CD4-positive, alpha-beta T cell treated with Interferon gamma for 1 hour (primary cell): ENCODE measurements around the gene MRPL4.
"Not testable (repeated sequence)": the region's sequence is repeated elsewhere in the genome, so short reads cannot be mapped to it uniquely, and the experiment has no call there.

Experiments used
- DNase-seq: peaks from one replicate; pipeline ENCODE4 v3.0.0-alpha.2; 2020

The MRPL4 gene

DNA sequence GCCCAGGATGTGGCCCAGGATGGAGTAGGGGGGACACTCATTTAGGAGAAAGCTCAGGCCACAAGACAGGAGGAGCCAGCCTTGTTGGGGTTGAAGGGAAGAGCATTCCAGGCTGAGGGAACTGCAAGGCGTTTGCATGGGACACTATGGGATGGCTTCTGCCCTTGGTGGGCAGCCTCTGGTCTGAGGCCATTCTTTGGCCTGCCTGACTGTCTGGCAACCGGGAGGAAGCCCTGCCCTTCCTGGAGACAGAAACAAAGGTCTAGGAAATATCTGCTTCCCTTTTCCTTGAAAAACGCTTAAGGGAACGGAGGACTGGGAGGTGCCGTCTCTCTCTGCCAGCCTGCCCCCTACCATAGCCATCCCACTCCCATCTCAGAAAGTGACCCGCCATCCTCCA, 16.1 kb downstream of the MRPL4 start:
- DNase-seq = no peak

DNA sequence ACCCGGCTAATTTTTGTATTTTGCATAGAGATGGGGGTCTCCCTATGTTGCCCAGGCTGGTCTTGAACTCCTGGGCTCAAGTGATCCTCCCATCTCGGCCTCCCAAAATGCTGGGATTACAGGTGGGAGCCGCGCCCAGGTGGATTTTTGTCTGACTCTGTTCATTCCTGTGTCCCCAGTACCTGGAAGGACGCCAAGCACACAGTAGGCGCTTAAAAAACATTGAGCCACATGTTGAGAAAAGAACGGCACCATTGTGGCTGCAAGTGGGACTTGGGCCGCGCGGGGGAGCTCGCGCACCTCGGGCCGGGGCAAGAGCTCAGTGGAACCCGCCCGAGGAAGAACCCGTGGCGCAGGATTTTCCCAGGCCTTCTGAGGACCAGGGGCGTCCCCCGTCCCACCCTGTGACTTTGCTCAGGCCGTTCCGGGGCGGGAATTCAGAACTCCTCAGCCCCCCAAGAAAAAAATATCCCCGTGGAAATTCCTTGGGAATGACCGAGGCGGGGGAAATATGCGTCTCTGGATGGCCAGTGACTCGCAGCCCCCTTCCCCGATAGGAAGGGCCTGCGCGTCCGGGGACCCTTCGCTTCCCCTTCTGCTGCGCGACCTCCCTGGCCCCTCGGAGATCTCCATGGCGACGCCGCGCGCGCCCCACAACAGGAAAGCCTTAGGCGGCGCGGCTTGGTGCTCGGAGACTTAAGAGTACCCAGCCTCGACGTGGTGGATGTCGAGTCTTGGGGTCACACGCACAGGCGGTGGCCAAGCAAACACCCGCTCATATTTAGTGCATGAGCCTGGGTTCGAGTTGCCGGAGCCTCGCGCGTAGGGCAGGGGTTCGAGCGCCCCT, 17.5 kb downstream of the MRPL4 start:
- peak; percentile 87 for DNase-seq

- peak; percentile 88 for DNase-seq
These were observed 18.2 kb downstream of the MRPL4 start for GRCh38 chr19:10270180-10270615.

GRCh38 chr19:10270616-10271394, 18.8 kb downstream of the MRPL4 start, which contains the start of gene ICAM1:
Gene ICAM1, plus strand, starts transcription at chr19:10271120. Its CDS starts 40 bp downstream, at chr19:10271160.
- peak; percentile 91 for DNase-seq

- DNase-seq = peak; percentile 80
These were observed 19.6 kb downstream of the MRPL4 start for GRCh38 chr19:10271543-10272086.

- DNase-seq = no peak
These were observed 22.6 kb downstream of the MRPL4 start for GRCh38 chr19:10274589-10274988.

- DNase-seq = no peak
These were observed 26.0 kb downstream of the MRPL4 start for GRCh38 chr19:10277795-10278589.

DNA sequence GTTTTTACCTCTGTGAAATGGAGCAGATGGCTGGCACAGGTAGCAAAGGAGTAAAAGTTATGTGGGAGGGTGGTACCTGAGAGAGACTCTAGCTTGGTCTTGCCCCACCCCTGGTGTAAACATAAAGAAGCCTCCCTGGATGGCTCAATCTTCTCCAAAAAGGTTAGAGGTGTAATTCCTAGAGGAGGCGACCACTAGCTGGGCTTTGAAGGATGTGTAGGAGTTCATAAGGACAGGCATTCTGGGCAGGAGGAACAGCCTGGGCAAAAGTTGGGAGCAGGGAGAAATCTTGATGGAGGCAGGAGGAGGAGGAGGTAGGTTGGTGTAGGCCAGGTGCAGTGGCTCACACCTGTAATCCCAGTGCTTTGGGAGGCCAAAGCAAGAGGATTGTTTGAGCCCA, 26.9 kb downstream of the MRPL4 start:
- no peak for DNase-seq

GRCh38 chr19:10279737-10280442, 27.9 kb downstream of the MRPL4 start:
- DNase-seq = no peak

DNA sequence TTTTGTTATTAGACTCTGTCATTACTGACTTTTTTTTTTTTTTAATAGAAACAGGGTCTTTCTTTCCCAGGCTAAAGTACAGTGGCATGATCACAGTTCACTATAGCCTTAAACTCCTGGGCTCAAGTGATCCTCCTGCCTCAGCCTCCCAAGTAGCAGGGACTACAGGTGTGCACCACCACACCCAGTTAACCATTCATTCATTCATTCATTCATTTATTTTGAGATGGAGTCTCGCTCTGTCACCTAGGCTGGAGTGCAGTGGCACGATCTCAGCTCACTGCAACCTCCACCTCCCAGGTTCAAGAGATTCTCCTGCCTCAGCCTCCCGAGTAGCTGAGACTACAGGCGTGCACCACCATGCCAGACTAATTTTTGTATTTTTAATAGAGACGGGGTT, 30.0 kb downstream of the MRPL4 start:
- DNase-seq = not testable (repeated sequence)

- DNase-seq = no peak
These were observed 31.5 kb downstream of the MRPL4 start for GRCh38 chr19:10283301-10284064.

DNA sequence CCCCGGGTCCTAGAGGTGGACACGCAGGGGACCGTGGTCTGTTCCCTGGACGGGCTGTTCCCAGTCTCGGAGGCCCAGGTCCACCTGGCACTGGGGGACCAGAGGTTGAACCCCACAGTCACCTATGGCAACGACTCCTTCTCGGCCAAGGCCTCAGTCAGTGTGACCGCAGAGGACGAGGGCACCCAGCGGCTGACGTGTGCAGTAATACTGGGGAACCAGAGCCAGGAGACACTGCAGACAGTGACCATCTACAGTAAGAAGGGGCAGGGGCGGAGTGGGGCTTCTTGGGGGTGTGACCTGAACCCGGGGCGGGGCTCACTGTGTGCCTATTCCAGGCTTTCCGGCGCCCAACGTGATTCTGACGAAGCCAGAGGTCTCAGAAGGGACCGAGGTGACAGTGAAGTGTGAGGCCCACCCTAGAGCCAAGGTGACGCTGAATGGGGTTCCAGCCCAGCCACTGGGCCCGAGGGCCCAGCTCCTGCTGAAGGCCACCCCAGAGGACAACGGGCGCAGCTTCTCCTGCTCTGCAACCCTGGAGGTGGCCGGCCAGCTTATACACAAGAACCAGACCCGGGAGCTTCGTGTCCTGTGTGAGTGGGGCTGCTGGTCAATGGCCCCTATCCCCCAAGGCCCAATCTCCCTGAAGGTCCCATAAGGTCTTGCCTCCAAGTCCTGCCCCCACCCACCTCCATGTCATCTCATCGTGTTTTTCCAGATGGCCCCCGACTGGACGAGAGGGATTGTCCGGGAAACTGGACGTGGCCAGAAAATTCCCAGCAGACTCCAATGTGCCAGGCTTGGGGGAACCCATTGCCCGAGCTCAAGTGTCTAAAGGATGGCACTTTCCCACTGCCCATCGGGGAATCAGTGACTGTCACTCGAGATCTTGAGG, 32.3 kb downstream of the MRPL4 start:
- no peak for DNase-seq

DNA sequence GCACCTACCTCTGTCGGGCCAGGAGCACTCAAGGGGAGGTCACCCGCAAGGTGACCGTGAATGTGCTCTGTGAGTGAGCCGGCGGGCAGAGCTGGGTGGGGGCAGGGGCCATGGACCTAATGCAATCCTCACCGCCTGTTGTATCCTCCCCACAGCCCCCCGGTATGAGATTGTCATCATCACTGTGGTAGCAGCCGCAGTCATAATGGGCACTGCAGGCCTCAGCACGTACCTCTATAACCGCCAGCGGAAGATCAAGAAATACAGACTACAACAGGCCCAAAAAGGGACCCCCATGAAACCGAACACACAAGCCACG, 32.9 kb downstream of the MRPL4 start:
- DNase-seq = no peak

GRCh38 chr19:10285393-10285792, 33.4 kb downstream of the MRPL4 start:
- DNase-seq = no peak

- DNase-seq = peak; percentile 53
These were observed 35.1 kb downstream of the MRPL4 start, which contains the start of gene ICAM4 for GRCh38 chr19:10286803-10287737. Gene ICAM4, plus strand, starts transcription at chr19:10286955. Its CDS starts 58 bp downstream, at chr19:10287013.

- DNase-seq = no peak
These were observed 36.7 kb downstream of the MRPL4 start for GRCh38 chr19:10288662-10289166.

DNA sequence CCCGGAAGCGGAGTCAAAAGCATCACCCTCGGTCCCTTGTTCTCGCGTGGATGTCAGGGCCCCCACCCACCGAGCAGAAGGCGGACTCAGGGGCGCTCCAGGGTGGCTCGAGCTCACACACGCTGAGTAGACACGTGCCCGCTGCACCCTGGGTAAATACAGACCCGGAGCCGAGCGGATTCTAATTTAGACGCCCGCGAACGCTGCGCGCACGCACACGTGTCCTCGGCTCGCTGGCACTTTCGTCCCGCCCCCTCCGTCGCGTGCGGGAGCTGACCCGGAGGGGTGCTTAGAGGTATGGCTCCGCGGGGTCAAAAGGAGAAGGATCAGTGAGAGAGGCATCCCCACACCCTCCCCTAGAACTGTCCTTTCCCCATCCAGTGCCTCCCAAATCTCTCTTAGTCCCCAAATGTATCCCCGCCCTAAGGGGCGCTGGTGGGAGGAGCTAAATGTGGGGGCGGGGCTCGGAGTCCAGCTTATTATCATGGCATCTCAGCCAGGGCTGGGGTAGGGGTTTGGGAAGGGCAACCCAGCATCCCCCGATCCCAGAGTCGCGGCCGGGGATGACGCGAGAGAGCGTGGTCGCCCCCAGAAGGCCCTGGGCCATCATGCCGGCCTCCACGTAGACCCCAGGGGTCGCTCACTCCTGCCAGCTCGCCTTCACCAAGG, 37.3 kb downstream of the MRPL4 start:
- peak; percentile 64 for DNase-seq

GRCh38 chr19:10289836-10290356, 37.9 kb downstream of the MRPL4 start, which contains the start of gene ICAM5:
Gene ICAM5, plus strand, starts transcription at chr19:10289952. Its CDS starts 92 bp downstream, at chr19:10290044.
- DNase-seq = no peak
